Stomach (tissue), 9 donors: ENCODE data around the gene ANKRD23. TPM values are rescaled to one million over a fixed set of nuclear protein-coding genes. Genes with fewer than 3 reads are reported as not detected.

Experiments
- DNase-seq, 2 donors: peaks; one replicate each; pipeline versions ENCODE4 v3.0.0 to v3.0.0-alpha.2; 2013 to 2019
- H3K27ac ChIP-seq, 5 donors: fragments of 200-600 bp in 4 of 5; sonication (generic) in 4 of 5; one replicate each; pipeline ENCODE4 v1.5.1; 2013 to 2019; ENCODE audit warnings: mild to moderate bottlenecking in 1 of 5, moderate library complexity in 1 of 5
- H3K27me3 ChIP-seq, 3 donors: fragments of 200-600 bp; sonication (generic); one replicate each; pipeline ENCODE4 v1.5.1; 2017 to 2019; ENCODE audit warnings: mixed run types in 1 of 3
- H3K36me3 ChIP-seq, 4 donors: fragments of 200-600 bp; sonication (generic); 1 replicate in 3 of 4; 2 replicates in 1 of 4; pipeline ENCODE4 v1.5.1; 2016 to 2019
- H3K4me1 ChIP-seq, 4 donors: fragments of 200-600 bp; sonication (generic); one replicate each; pipeline ENCODE4 v1.5.1; 2016 to 2019
- H3K4me3 ChIP-seq, 4 donors: fragments of 200-600 bp; sonication (generic) in 3 of 4; one replicate each; pipeline ENCODE4 v1.5.1; 2016 to 2019; ENCODE audit warnings: mild to moderate bottlenecking in 1 of 4
- H3K9me3 ChIP-seq, 4 donors: fragments of 200-600 bp; sonication (generic); one replicate each; pipeline ENCODE4 v1.5.1; 2016 to 2019
- EP300 ChIP-seq: sonication (generic); formaldehyde crosslinking; IDR thresholded peaks from one replicate; pipeline ENCODE4 v1.6.1; 2017; ENCODE audit warnings: antibody characterized with exemption
- POLR2A ChIP-seq, 4 donors: fragments of 450-650 bp; IDR thresholded peaks; one replicate each; pipeline ENCODE4 v1.6.1; 2016; ENCODE audit warnings: antibody characterized with exemption in 4 of 4, control low read depth in 2 of 4, mild to moderate bottlenecking in 1 of 4, moderate library complexity in 1 of 4
- POLR2AphosphoS5 ChIP-seq, 3 donors: sonication (generic); formaldehyde crosslinking; IDR thresholded peaks; one replicate each; pipeline ENCODE4 v1.6.1; 2016; ENCODE audit warnings: antibody characterized with exemption in 3 of 3
- WGBS, 5 donors: extraction: QIAGEN DNeasy Blood & Tissue Kit in 3 of 5; methylation state at CpG; one replicate each; pipeline versions ENCODE4 v1.1.5 to v1.1.7; 2013 to 2018; 5-methylcytosine and 5-hydroxymethylcytosine counted together
- intact Hi-C: fragments of 100-400 bp; cut with DNase I; formaldehyde crosslinking; loops from one replicate; pipeline ENCODE4 v1.15.1; 2023; ENCODE audit warnings: low total_unique reads
- polyA plus RNA-seq, 3 donors: library from polyadenylated mRNA; stranded (reverse); fragments of 200-250 nt; gene quantifications; one replicate each; pipeline ENCODE4 v1.2.3, GENCODE V29; 2013
- total RNA-seq, 5 donors: library from RNA; depleted of rRNA; stranded (reverse); fragments of >200 nt; gene quantifications; one replicate each; pipeline versions ENCODE4 v1.1.0 to v1.2.3, GENCODE V29; 2014 to 2016
- TF ChIP-seq, protein P1 (sequence below), 7 experiments: fragments of 450-650 bp in 4 of 7; fragments of 200-600 bp in 3 of 7; sonication (generic) in 3 of 7; IDR thresholded peaks; one replicate each; pipeline ENCODE4 v1.5.1; 2016 to 2019; ENCODE audit warnings: antibody characterized with exemption in 7 of 7, control low read depth in 2 of 7, mild to moderate bottlenecking in 1 of 7
- donor health status: healthy with polysubstance abuse.
- donor health status: Bipolar disorder and iron deficiency.
- donor health status: healthy.

ANKRD23 gene
- total and polyA plus RNA-seq, 8 donors: 1.00 to 3.6 (median 2.3) TPM; not detected in 1

DNA sequence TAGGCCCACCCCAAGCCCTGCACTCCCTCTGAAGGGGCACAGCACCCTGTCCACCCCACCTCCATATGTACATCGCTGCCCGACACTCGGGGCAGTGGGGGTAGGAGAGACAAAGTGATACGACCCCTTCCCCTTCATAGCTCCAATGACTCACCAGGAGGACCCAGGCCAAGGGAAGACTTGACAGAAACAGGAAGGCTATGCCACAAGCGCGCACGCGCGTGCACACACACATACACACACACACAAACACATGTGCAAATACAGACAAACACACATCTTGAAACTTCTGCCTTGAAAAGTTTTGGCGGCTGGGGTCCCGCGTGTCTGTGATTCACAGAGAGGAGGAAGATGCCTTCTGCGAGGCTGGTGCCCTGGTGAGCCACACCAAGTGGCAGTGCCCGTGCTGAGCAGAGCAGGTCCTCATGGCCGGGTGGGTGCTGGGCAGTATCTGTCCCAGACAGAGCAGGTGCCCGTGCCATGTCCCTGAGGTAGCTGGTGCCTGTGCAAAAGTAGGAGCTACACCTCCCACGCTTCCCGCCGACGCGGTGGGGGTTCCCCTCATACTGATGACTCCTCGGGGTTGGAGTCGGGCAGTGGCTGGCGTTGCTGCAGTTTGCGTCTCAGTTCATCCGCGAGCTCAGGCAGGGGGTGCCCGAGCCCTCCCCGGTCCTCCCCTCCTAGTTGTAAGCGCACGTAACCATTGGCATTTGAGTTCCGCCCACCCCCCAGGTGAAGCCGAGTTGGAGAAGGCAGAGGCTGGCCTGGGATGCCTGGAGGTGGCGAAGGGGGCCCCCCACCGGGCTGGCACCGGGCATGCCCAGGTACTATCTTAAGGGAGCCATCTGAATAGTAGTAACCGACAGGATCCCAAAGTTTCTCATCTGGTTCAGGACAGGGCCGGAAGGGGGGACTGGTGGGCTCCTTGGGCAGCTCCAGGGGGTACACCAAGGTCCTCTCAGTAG, 16.5 kb upstream of the ANKRD23 start:
- Histone ChIP-seq H3K36me3 (peaks cover 51 to 59% (median 53%) of the 10 kb centered on the region in 4 donors), H3K27me3 (no peaks in the 10 kb centered on the region), H3K9me3 (no peaks in the 10 kb centered on the region), H3K27ac (peak overlapping the region in 4 of 5 donors; percentile 87 to 90 (median 88)), H3K4me3 (no peak overlapping the region), H3K4me1 (peaks cover 37 to 89% (median 52%) of the 10 kb centered on the region in 4 donors)
- peak in 1 of 2 donors; percentile 37 for DNase-seq
- TF ChIP-seq POLR2AphosphoS5 (IDR thresholded peaks at IDR 0.05) (no peak), POLR2A (IDR thresholded peaks at IDR 0.05) (no peak), EP300 (no peak)
- TF ChIP-seq, protein P1, sequence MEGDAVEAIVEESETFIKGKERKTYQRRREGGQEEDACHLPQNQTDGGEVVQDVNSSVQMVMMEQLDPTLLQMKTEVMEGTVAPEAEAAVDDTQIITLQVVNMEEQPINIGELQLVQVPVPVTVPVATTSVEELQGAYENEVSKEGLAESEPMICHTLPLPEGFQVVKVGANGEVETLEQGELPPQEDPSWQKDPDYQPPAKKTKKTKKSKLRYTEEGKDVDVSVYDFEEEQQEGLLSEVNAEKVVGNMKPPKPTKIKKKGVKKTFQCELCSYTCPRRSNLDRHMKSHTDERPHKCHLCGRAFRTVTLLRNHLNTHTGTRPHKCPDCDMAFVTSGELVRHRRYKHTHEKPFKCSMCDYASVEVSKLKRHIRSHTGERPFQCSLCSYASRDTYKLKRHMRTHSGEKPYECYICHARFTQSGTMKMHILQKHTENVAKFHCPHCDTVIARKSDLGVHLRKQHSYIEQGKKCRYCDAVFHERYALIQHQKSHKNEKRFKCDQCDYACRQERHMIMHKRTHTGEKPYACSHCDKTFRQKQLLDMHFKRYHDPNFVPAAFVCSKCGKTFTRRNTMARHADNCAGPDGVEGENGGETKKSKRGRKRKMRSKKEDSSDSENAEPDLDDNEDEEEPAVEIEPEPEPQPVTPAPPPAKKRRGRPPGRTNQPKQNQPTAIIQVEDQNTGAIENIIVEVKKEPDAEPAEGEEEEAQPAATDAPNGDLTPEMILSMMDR (IDR thresholded peaks at IDR 0.05): no peak
- intact Hi-C loops: loop anchor here (5.0 kb wide), 1 partner anchor 97 kb away; no protein-coding TSS in a partner anchor
- WGBS, 5 donors: 60 to 80% (median 72%) methylated on average over 19 to 38 of the region's 38 CpGs

DNA sequence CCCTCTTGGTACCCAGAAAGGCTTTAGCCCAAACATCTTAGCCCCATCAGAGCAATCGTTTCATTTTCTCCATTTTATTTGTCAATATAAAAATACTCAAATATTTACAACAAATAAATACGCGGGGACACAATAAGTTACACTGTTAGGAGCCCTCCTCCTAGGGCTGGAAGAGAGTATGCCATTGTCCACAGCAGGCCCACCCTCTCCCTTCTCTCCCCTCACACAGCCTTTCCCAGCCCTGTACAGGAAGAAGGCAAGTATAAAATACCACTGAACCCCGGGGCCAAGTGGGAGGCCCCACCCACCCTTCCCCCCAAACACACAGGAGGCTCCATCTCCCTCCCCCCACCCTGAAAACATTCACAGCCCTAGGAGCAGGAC, 15.9 kb upstream of the ANKRD23 start:
- TF ChIP-seq, protein P1 (IDR thresholded peaks at IDR 0.05): no peak
- no peak for TF ChIP-seq EP300
- TF ChIP-seq POLR2A (IDR thresholded peaks at IDR 0.05): no peak
- no peak for TF ChIP-seq POLR2AphosphoS5 (IDR thresholded peaks at IDR 0.05)
- intact Hi-C loops: loop anchor here (5.0 kb wide), 1 partner anchor 98 kb away; no protein-coding TSS in a partner anchor
- 23 to 32% (median 29%) methylated on average over 4 of the region's 4 CpGs for WGBS, 5 donors
- peak in 1 of 2 donors; percentile 16 for DNase-seq
- peaks cover 44 to 52% (median 46%) of the 10 kb centered on the region in 4 donors for H3K36me3 ChIP-seq
- H3K4me1 ChIP-seq: peaks cover 31 to 88% (median 48%) of the 10 kb centered on the region in 4 donors
- H3K27ac ChIP-seq: peak overlapping the region in 4 of 5 donors; percentile 87 to 90 (median 88)
- no peaks in the 10 kb centered on the region for H3K27me3 ChIP-seq
- no peak overlapping the region for H3K4me3 ChIP-seq
- H3K9me3 ChIP-seq: no peaks in the 10 kb centered on the region

DNA sequence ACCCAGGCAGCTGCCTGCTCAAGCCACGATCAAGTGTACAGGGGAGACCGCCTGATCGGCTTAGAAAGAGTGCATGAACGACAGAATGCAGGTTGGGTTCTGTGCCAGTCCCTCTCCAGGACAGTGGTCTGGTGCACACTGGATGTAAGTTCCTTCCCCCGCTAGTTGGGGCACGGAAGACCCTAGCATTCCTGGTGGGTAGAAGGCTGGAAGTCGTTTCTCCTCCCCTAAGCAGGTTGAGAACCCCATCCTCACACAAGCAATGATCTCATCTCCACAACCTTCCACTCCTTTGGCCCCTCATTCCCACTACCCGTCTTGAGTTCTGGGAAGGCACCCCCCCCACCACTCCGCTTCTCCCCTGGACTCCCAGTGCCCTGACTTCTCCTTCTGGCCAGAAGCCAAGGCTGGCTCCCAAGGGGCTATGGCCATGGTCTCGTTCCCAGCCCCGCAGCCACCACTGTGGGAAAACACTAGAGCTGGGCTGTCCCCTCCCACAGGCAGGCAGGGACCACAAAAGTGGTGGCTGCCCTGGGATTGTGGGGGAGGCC, 15.4 kb upstream of the ANKRD23 start:
- Histone ChIP-seq H3K4me1 (peaks cover 26 to 83% (median 43%) of the 10 kb centered on the region in 4 donors), H3K36me3 (peaks cover 41 to 51% (median 44%) of the 10 kb centered on the region in 4 donors), H3K4me3 (peak overlapping the region in 2 of 4 donors; percentile 79 to 90), H3K27me3 (no peaks in the 10 kb centered on the region), H3K9me3 (no peaks in the 10 kb centered on the region), H3K27ac (peak overlapping the region in 4 of 5 donors; percentile 87 to 90 (median 88))
- intact Hi-C loops: no loop called here
- DNase-seq: peak in 1 of 2 donors; percentile 61
- TF ChIP-seq EP300 (no peak), POLR2A (IDR thresholded peaks at IDR 0.05) (no peak), POLR2AphosphoS5 (IDR thresholded peaks at IDR 0.05) (no peak)
- TF ChIP-seq, protein P1 (IDR thresholded peaks at IDR 0.05): no peak
- 36 to 46% (median 45%) methylated on average over 11 of the region's 11 CpGs for WGBS, 5 donors

DNA sequence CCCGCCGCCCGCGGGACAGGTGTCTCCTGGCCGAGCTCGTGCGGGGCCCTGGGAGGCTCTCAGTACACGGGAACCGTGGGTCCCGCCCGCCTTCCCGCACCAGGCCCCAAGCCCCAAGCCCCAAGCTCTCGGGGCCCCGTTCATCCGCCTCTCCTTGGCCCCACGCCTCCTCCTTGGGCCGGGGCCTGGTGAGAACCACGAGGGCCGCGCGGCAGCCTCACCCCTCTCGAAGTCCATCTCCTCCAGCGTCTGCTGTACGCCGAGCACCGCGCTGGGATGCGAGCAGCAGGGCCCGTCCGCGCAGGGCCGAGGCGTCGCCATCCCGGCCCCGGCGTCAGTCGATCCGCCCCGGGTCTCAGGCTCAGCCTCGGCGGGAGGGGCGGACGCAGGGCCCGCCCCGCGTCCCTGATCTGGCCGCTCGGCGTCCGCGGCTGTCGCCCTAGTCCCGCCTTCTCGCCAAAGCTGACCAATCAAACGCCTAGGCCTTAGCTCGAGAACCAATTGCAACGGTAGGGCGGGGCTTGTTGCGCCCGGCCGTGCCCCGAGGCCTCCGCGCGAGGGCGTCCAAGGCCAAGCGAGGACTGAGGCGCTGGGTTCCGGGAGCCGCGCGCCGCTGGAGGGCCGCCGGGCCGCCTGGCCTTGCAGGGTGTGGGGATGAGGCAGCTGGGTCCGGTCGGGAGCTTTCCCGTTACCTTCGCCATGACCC, 14.0 kb upstream of the ANKRD23 start, which contains the start of gene ANKRD39:
Gene ANKRD39, minus strand, starts transcription at position 350 of the 706 bp plus-strand sequence. Its CDS starts 29 bp downstream, at position 321.
- peaks cover 41 to 51% (median 44%) of the 10 kb centered on the region in 4 donors for H3K36me3 ChIP-seq
- peak within 1 kb of the TSS; percentile 74 to 90 (median 80) for H3K4me3 ChIP-seq
- intact Hi-C loops: no loop called here
- H3K9me3 ChIP-seq: no peaks in the 10 kb centered on the region
- no peaks in the 10 kb centered on the region for H3K27me3 ChIP-seq
- H3K27ac ChIP-seq: peak within 1 kb of the TSS; percentile 65 to 90 (median 87)
- 0% methylated on average over 11 to 81 of the region's 81 CpGs for WGBS, 5 donors
- TF ChIP-seq, protein P1 (IDR thresholded peaks at IDR 0.05): peak in 5 of 7 experiments; percentile 77 to 91 (median 86)
- peak in 1 of 4 donors; percentile 50 for TF ChIP-seq POLR2A (IDR thresholded peaks at IDR 0.05)
- peak; percentile 51 to 79 (median 74) for TF ChIP-seq POLR2AphosphoS5 (IDR thresholded peaks at IDR 0.05)
- TF ChIP-seq EP300: no peak
- H3K4me1 ChIP-seq: peaks cover 25 to 69% (median 38%) of the 10 kb centered on the region in 4 donors
- peak; percentile 99 to 100 for DNase-seq
